Caco-2 (cell line): ENCODE results near the gene ARMC6. TPM values are rescaled to one million over a fixed set of nuclear protein-coding genes. Genes with fewer than 3 reads are reported as not detected.

Experiments
- BruUV-seq: library from RNA; stranded (reverse); fragments of 400-500 nt; replicated peaks from 2 replicates; lab custom pipeline; 2021; lab: Mats Ljungman, UMichigan
- CTCF ChIA-PET: fragments of 300-600 bp; sonication (Branson Sonifier 250); formaldehyde crosslinking; loops from one replicate; lab custom pipeline; 2022; ENCODE audit warnings: antibody characterized with exemption; lab: Charles Lee
- POLR2A ChIA-PET: fragments of 300-600 bp; sonication (Branson Sonifier 250); formaldehyde crosslinking; loops from one replicate; lab custom pipeline; 2022; ENCODE audit warnings: antibody characterized with exemption; lab: Charles Lee
- DNase-seq, 2 experiments: peaks; one replicate each; pipeline versions ENCODE4 v3.0.0 to v3.0.0-alpha.2; 2020 to 2022
- H3K27me3 ChIP-seq: replicated peaks from 2 replicates; pipeline ENCODE4 v1.6.0; 2011; ENCODE audit warnings: low read length; ENCODE audit not compliant: control insufficient read depth, insufficient read depth
- H3K36me3 ChIP-seq: 2 replicates; pipeline ENCODE4 v1.5.1; 2011; ENCODE audit warnings: low read length; ENCODE audit not compliant: control insufficient read depth, insufficient read depth
- H3K4me1 ChIP-seq: fragments of 250-450 bp; sonication (Bioruptor Pico); 2 replicates; pipeline ENCODE4 v1.5.1; 2020; ENCODE audit warnings: mild to moderate bottlenecking
- H3K4me3 ChIP-seq: 2 replicates; pipeline ENCODE4 v1.5.1; 2011; ENCODE audit warnings: low read depth, mild to moderate bottlenecking, control low read depth, low read length
- H3K9me3 ChIP-seq: fragments of 250-450 bp; sonication (Bioruptor Pico); 2 replicates; pipeline ENCODE4 v1.5.1; 2020; ENCODE audit warnings: mild to moderate bottlenecking, moderate library complexity
- H3K27ac Mint-ChIP-seq: one replicate; pipeline ENCODE4 v1.8.0; 2022; ENCODE audit warnings: mixed read lengths; ENCODE audit not compliant: unreplicated experiment
- H3K27me3 Mint-ChIP-seq: one replicate; pipeline ENCODE4 v1.8.0; 2022; ENCODE audit warnings: mixed read lengths; ENCODE audit not compliant: insufficient read depth, unreplicated experiment
- H3K36me3 Mint-ChIP-seq: one replicate; pipeline ENCODE4 v1.8.0; 2022; ENCODE audit warnings: mild to moderate bottlenecking, mixed read lengths; ENCODE audit not compliant: insufficient read depth, unreplicated experiment
- H3K4me1 Mint-ChIP-seq: one replicate; pipeline ENCODE4 v1.8.0; 2022; ENCODE audit warnings: low read depth, mixed read lengths; ENCODE audit not compliant: unreplicated experiment
- H3K4me3 Mint-ChIP-seq: one replicate; pipeline ENCODE4 v1.8.0; 2022; ENCODE audit warnings: mild to moderate bottlenecking, moderate library complexity, mixed read lengths; ENCODE audit not compliant: unreplicated experiment
- H3K9me3 Mint-ChIP-seq: one replicate; pipeline ENCODE4 v1.8.0; 2022; ENCODE audit warnings: mixed read lengths; ENCODE audit not compliant: unreplicated experiment
- intact Hi-C: fragments of 100-400 bp; cut with micrococcal nuclease; formaldehyde crosslinking; loops from one replicate; pipeline ENCODE4 v1.10.0; 2022; ENCODE audit not compliant: unreplicated experiment
- total RNA-seq: library from RNA; stranded (reverse); gene quantifications from 2 replicates; pipeline ENCODE4 v1.2.3, GENCODE V29; 2022
- TF ChIP-seq, protein P1 (sequence below), 2 experiments: fragments of 200-600 bp in 1 of 2; IDR thresholded peaks; 1 replicate in 1 of 2; 2 replicates in 1 of 2; pipeline versions ENCODE4 v1.5.1 to v1.8.0; 2011 to 2022; ENCODE audit warnings: antibody characterized with exemption in 1 of 2, control low read depth in 1 of 2, inconsistent platforms in 1 of 2, low read depth in 1 of 2, low read length in 1 of 2, mild to moderate bottlenecking in 1 of 2, moderate library complexity in 1 of 2; ENCODE audit not compliant: insufficient read depth in 1 of 2, severe bottlenecking in 1 of 2, unreplicated experiment in 1 of 2

ARMC6 gene
- total RNA-seq, 1 experiment from 2014 or later: 40.1 TPM

DNA sequence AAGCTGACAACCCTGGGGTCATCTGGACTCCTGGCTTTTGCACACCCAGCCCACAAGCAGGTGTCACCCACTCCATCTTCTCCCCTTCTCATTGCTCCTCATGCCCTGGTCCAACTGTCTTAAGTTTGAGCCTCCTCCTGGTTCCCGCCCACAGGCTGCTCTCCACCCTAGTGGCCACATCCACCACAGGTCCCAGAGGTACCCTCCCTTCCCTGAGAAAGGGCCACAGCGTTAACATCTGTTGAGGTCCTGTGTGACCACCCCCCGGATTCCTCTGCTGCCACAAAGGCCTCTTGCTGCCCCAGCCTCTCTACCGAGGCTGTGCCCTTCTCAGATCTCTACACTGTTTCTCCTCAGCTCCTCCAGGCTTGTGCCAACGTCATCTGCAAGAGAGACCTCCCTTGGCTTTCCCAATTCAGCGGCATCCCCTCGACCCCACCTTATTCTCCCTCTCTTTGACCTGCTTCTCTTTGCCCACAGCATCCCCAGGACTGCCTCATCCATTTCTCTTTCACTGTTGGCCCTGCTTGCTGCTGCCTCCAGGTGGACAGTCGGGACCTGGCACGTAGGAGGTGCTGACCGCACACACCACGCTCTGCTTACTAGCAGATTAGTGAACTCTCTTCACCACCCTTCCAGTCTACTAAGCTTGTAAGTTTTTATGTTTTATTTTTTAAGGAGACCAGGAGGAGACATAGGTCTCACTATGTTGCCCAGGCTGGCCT is 33.3 kb upstream of the ARMC6 start:
- Mint-ChIP-seq H3K27ac (no peak overlapping the region), H3K4me1 (no peaks in the 10 kb centered on the region), H3K9me3 (no peaks in the 10 kb centered on the region), H3K27me3 (no peaks in the 10 kb centered on the region), H3K4me3 (no peak overlapping the region), H3K36me3 (peaks cover 71% of the 10 kb centered on the region)
- H3K4me3 ChIP-seq: no peak overlapping the region
- no peaks in the 10 kb centered on the region for H3K27me3 ChIP-seq
- TF ChIP-seq, protein P1, sequence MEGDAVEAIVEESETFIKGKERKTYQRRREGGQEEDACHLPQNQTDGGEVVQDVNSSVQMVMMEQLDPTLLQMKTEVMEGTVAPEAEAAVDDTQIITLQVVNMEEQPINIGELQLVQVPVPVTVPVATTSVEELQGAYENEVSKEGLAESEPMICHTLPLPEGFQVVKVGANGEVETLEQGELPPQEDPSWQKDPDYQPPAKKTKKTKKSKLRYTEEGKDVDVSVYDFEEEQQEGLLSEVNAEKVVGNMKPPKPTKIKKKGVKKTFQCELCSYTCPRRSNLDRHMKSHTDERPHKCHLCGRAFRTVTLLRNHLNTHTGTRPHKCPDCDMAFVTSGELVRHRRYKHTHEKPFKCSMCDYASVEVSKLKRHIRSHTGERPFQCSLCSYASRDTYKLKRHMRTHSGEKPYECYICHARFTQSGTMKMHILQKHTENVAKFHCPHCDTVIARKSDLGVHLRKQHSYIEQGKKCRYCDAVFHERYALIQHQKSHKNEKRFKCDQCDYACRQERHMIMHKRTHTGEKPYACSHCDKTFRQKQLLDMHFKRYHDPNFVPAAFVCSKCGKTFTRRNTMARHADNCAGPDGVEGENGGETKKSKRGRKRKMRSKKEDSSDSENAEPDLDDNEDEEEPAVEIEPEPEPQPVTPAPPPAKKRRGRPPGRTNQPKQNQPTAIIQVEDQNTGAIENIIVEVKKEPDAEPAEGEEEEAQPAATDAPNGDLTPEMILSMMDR (IDR thresholded peaks at IDR 0.05; ENCODE audit: insufficient read depth in 1 of 2, low read depth in 1 of 2, low read length in 1 of 2, severe bottlenecking in 1 of 2, unreplicated experiment in 1 of 2): peak in 1 of 2 experiments; percentile 40
- H3K4me1 ChIP-seq: no peaks in the 10 kb centered on the region
- no peaks in the 10 kb centered on the region for H3K9me3 ChIP-seq
- intact Hi-C loops: no loop called here
- no peak for DNase-seq
- no TSS peak for BruUV-seq
- ChIA-PET CTCF (no interaction called here), POLR2A (no interaction called here)
- H3K36me3 ChIP-seq: no peaks in the 10 kb centered on the region; the same call in 1 of the 2 replicates

DNA sequence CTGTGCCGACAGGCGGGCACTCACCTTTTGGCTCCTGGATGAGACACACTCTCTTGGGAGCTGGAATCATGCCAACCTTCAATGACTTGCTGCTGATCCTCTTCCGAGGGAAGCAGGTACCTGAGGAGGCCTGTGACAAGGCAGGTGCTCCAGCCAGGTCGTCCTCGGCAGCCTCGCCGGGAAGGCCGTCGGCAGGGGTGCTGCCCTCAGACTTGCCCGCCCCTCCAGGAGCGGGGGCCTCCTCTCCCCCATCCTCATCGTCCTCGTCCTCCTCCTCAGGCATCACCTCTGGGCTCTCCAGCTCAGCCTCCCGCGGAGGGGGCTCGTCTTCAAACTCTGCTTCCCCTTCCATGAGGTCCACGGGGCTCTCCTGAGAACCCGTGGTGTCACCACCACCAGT is 29.3 kb upstream of the ARMC6 start:
- TF ChIP-seq, protein P1 (IDR thresholded peaks at IDR 0.05; ENCODE audit: insufficient read depth in 1 of 2, low read depth in 1 of 2, low read length in 1 of 2, severe bottlenecking in 1 of 2, unreplicated experiment in 1 of 2): no peak
- H3K27me3 ChIP-seq: no peaks in the 10 kb centered on the region
- ChIA-PET POLR2A (no interaction called here), CTCF (no interaction called here)
- H3K27me3 Mint-ChIP-seq: no peaks in the 10 kb centered on the region
- H3K4me3 ChIP-seq: no peak overlapping the region
- H3K4me1 ChIP-seq: no peaks in the 10 kb centered on the region
- peaks cover 3% of the 10 kb centered on the region; the same call in 1 of the 2 replicates for H3K36me3 ChIP-seq
- no peak overlapping the region for H3K4me3 Mint-ChIP-seq
- H3K27ac Mint-ChIP-seq: no peak overlapping the region
- intact Hi-C loops: no loop called here
- BruUV-seq: no TSS peak
- H3K36me3 Mint-ChIP-seq: peaks cover 77% of the 10 kb centered on the region
- no peaks in the 10 kb centered on the region for H3K4me1 Mint-ChIP-seq
- H3K9me3 Mint-ChIP-seq: no peaks in the 10 kb centered on the region
- DNase-seq: no peak
- H3K9me3 ChIP-seq: no peaks in the 10 kb centered on the region

DNA sequence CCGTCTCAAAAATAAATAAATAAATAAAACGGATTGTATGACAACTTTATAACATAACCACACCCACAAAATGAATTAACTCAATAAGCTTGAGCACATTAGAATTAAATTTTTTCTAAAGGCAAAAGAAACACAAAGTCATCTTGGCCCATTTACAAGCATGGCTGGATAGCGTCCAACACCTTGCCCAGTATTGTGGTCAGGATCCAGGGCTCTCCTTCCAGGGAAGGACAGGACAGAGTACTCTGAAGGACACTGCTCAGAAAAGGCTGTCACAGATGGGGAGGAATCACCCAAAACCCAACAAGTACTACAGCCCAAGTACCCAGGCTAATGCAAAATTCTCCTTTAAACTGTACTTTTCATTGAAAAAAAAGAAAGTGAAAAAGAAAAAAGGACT is 27.2 kb upstream of the ARMC6 start:
- POLR2A ChIA-PET: no interaction called here

More for the DNA sequence above, 27.2 kb upstream of the ARMC6 start:
- CTCF ChIA-PET: no interaction called here
- Mint-ChIP-seq H3K27ac (no peak overlapping the region), H3K9me3 (no peaks in the 10 kb centered on the region), H3K4me3 (no peak overlapping the region), H3K4me1 (no peaks in the 10 kb centered on the region), H3K27me3 (no peaks in the 10 kb centered on the region), H3K36me3 (peaks cover 83% of the 10 kb centered on the region)
- Histone ChIP-seq H3K4me1 (no peaks in the 10 kb centered on the region), H3K27me3 (no peaks in the 10 kb centered on the region), H3K4me3 (no peak overlapping the region), H3K36me3 (peaks cover 3% of the 10 kb centered on the region; the same call in 1 of the 2 replicates), H3K9me3 (no peaks in the 10 kb centered on the region)
- no peak for DNase-seq
- TF ChIP-seq, protein P1 (IDR thresholded peaks at IDR 0.05; ENCODE audit: insufficient read depth in 1 of 2, low read depth in 1 of 2, low read length in 1 of 2, severe bottlenecking in 1 of 2, unreplicated experiment in 1 of 2): no peak
- intact Hi-C loops: no loop called here
- BruUV-seq: no TSS peak
